NT2/D1 (cell line): ENCODE results near the gene PIR.

Source experiments
- SUZ12 ChIP-seq: IDR thresholded peaks from 2 replicates; pipeline ENCODE4 v1.6.1; 2011; ENCODE audit not compliant: insufficient read length, insufficient read depth; ENCODE audit errors: extremely low read depth
- YY1 ChIP-seq: IDR thresholded peaks from 2 replicates; pipeline ENCODE4 v1.6.1; 2011; ENCODE audit not compliant: insufficient read length, insufficient read depth
- ZNF274 ChIP-seq: IDR thresholded peaks from 2 replicates; pipeline ENCODE4 v1.6.1; 2011; ENCODE audit warnings: mild to moderate bottlenecking, low read depth, low read length

GRCh38 chrX:15471028-15471427 is 22.1 kb downstream of the PIR start:
- TF ChIP-seq ZNF274 = no peak
- TF ChIP-seq SUZ12 = no peak
- no peak for TF ChIP-seq YY1
